ENCODE measurements around the gene ADAM17.

- TF ChIP-seq POLR2AphosphoS5 (IDR thresholded peaks at IDR 0.05) (no peak), CTCF (IDR thresholded peaks at IDR 0.05 in 8 of 11, conservative IDR thresholded peaks at IDR 0.05 in 3 of 11) (no peak), POLR2A (IDR thresholded peaks at IDR 0.05) (no peak)
Measured at GRCh38 chr2:9518163-9518562, 37.5 kb downstream of the ADAM17 start.

All from spleen (tissue), 7 donors.